Peyer's patch (tissue), 4 donors: ENCODE results near the gene SYS1. TPM values are rescaled to one million over a fixed set of nuclear protein-coding genes. Genes with fewer than 3 reads are reported as not detected.

Source experiments
- DNase-seq, 3 donors: peaks; one replicate each; pipeline ENCODE4 v3.0.0-alpha.2; 2017 to 2019
- H3K27ac ChIP-seq, 4 donors: fragments of 200-600 bp; sonication (generic); one replicate each; pipeline ENCODE4 v1.5.1; 2016 to 2019
- H3K27me3 ChIP-seq, 2 donors: fragments of 200-600 bp; sonication (generic); one replicate each; pipeline ENCODE4 v1.5.1; 2019
- H3K36me3 ChIP-seq, 3 donors: fragments of 200-600 bp; sonication (generic); one replicate each; pipeline ENCODE4 v1.5.1; 2016 to 2019
- H3K4me1 ChIP-seq, 4 donors: fragments of 200-600 bp; sonication (generic); one replicate each; pipeline ENCODE4 v1.5.1; 2016 to 2019
- H3K4me3 ChIP-seq, 4 donors: fragments of 200-600 bp; sonication (generic); 1 replicate in 3 of 4; 2 replicates in 1 of 4; pipeline ENCODE4 v1.5.1; 2016 to 2019; ENCODE audit warnings: mild to moderate bottlenecking in 1 of 4
- H3K9me3 ChIP-seq, 4 donors: fragments of 200-600 bp; sonication (generic); one replicate each; pipeline ENCODE4 v1.5.1; 2016 to 2019; ENCODE audit warnings: mild to moderate bottlenecking in 1 of 4
- CTCF ChIP-seq, 6 experiments: fragments of 450-650 bp in 4 of 6; fragments of 200-600 bp in 2 of 6; sonication (generic) in 1 of 6; IDR thresholded peaks; one replicate each; pipeline ENCODE4 v1.5.1; 2017 to 2019; ENCODE audit warnings: antibody characterized with exemption in 6 of 6, mild to moderate bottlenecking in 3 of 6, moderate library complexity in 1 of 6
- POLR2A ChIP-seq, 2 donors: fragments of 450-650 bp; IDR thresholded peaks; one replicate each; pipeline ENCODE4 v1.5.1; 2017; ENCODE audit warnings: antibody characterized with exemption in 2 of 2, mild to moderate bottlenecking in 2 of 2, moderate library complexity in 2 of 2
- total RNA-seq, 4 donors: library from RNA; depleted of rRNA; stranded (reverse); fragments of >200 nt; gene quantifications; one replicate each; pipeline ENCODE4 v1.1.0, GENCODE V29; 2016

The SYS1 gene
- total RNA-seq, 4 donors from 2014 or later: 23.1 to 62.2 (median 46.9) TPM

GRCh38 chr20:45368221-45368980 lies 5.4 kb downstream of the SYS1 start:
- H3K36me3 ChIP-seq: peaks cover 0 to 35% (median 0%) of the 10 kb centered on the region in 3 donors
- H3K27ac ChIP-seq: peak overlapping the region; percentile 3 to 78 (median 36)
- peak in 2 of 3 donors; percentile 77 to 87 for DNase-seq
- peaks cover 0 to 36% (median 22%) of the 10 kb centered on the region in 4 donors for H3K4me1 ChIP-seq
- no peak overlapping the region for H3K4me3 ChIP-seq
- no peaks in the 10 kb centered on the region for H3K9me3 ChIP-seq
- TF ChIP-seq CTCF (IDR thresholded peaks at IDR 0.05) (no peak), POLR2A (IDR thresholded peaks at IDR 0.05) (no peak)
- no peaks in the 10 kb centered on the region for H3K27me3 ChIP-seq

GRCh38 chr20:45370571-45371160 lies 7.7 kb downstream of the SYS1 start:
- H3K4me1 ChIP-seq: peaks cover 0 to 25% (median 14%) of the 10 kb centered on the region in 4 donors
- peak in 1 of 3 donors; percentile 61 for DNase-seq
- no peak overlapping the region for H3K4me3 ChIP-seq
- peaks cover 0 to 35% (median 0%) of the 10 kb centered on the region in 3 donors for H3K36me3 ChIP-seq
- H3K27me3 ChIP-seq: no peaks in the 10 kb centered on the region
- peak overlapping the region in 2 of 4 donors; percentile 51 to 70 for H3K27ac ChIP-seq
- H3K9me3 ChIP-seq: no peaks in the 10 kb centered on the region
- TF ChIP-seq POLR2A (IDR thresholded peaks at IDR 0.05) (no peak), CTCF (IDR thresholded peaks at IDR 0.05) (no peak)

- no peaks in the 10 kb centered on the region for H3K9me3 ChIP-seq
- no peak for TF ChIP-seq POLR2A (IDR thresholded peaks at IDR 0.05)
- no peak for TF ChIP-seq CTCF (IDR thresholded peaks at IDR 0.05)
- H3K4me1 ChIP-seq: peaks cover 0 to 22% (median 14%) of the 10 kb centered on the region in 4 donors
- H3K27ac ChIP-seq: peak overlapping the region in 1 of 4 donors; percentile 82
- no peaks in the 10 kb centered on the region for H3K27me3 ChIP-seq
- H3K36me3 ChIP-seq: peaks cover 0 to 20% (median 0%) of the 10 kb centered on the region in 3 donors
- H3K4me3 ChIP-seq: peak overlapping the region in 1 of 4 donors; percentile 49
- no peak for DNase-seq
Measured at GRCh38 chr20:45372241-45372640, 9.3 kb downstream of the SYS1 start.

GRCh38 chr20:45372646-45373352 lies 9.8 kb downstream of the SYS1 start:
- Histone ChIP-seq H3K4me1 (peaks cover 0 to 18% (median 13%) of the 10 kb centered on the region in 4 donors), H3K4me3 (peak overlapping the region in 3 of 4 donors; percentile 45 to 58 (median 49)), H3K27me3 (no peaks in the 10 kb centered on the region), H3K36me3 (peaks cover 0 to 14% (median 0%) of the 10 kb centered on the region in 3 donors), H3K27ac (peak overlapping the region; percentile 54 to 82 (median 80)), H3K9me3 (no peaks in the 10 kb centered on the region)
- peak in 1 of 3 donors; percentile 56 for DNase-seq
- TF ChIP-seq CTCF (IDR thresholded peaks at IDR 0.05) (no peak), POLR2A (IDR thresholded peaks at IDR 0.05) (no peak)

GRCh38 chr20:45373353-45374100 lies 10.6 kb downstream of the SYS1 start:
- peak; percentile 80 to 97 (median 94) for TF ChIP-seq CTCF (IDR thresholded peaks at IDR 0.05)
- peak in 1 of 2 donors; percentile 25 for TF ChIP-seq POLR2A (IDR thresholded peaks at IDR 0.05)
- DNase-seq: peak; percentile 83 to 95 (median 94)
- Histone ChIP-seq H3K36me3 (peaks cover 0 to 7% (median 0%) of the 10 kb centered on the region in 3 donors), H3K27ac (peak overlapping the region; percentile 54 to 82 (median 80)), H3K4me1 (peaks cover 0 to 15% (median 12%) of the 10 kb centered on the region in 4 donors), H3K9me3 (no peaks in the 10 kb centered on the region), H3K27me3 (no peaks in the 10 kb centered on the region), H3K4me3 (peak overlapping the region; percentile 37 to 58 (median 47))
